ENCODE data around the gene ATRIP. TPM values are rescaled to one million over a fixed set of nuclear protein-coding genes. Genes with fewer than 3 reads are reported as not detected.

ATRIP gene
- total and polyA plus RNA-seq, 9 donors: 3.9 to 11.4 (median 6.4) TPM

- TF ChIP-seq CTCF (IDR thresholded peaks at IDR 0.05): no peak
- TF ChIP-seq POLR2A (IDR thresholded peaks at IDR 0.05): no peak
- TF ChIP-seq EP300 (IDR thresholded peaks at IDR 0.05): no peak
- intact Hi-C loops (cut with DNase I): no loop called here
- Histone ChIP-seq H3K27me3 (no peaks in the 10 kb centered on the region), H3K36me3 (no peaks in the 10 kb centered on the region), H3K9me3 (no peaks in the 10 kb centered on the region), H3K4me1 (ENCODE audit: insufficient read depth) (no peaks in the 10 kb centered on the region), H3K27ac (no peak overlapping the region), H3K4me3 (no peak overlapping the region)
- WGBS, 3 donors: 75 to 80% (median 78%) methylated on average over 6 of the region's 6 CpGs
- DNase-seq: no peak
These were observed 4.6 kb upstream of the ATRIP start for GRCh38 chr3:48441940-48442339.

- no peak for DNase-seq
- Histone ChIP-seq H3K27ac (no peak overlapping the region), H3K4me1 (ENCODE audit: insufficient read depth) (peaks cover 4% of the 10 kb centered on the region)
These were observed 1.2 kb upstream of the ATRIP start for GRCh38 chr3:48445277-48445882.

GRCh38 chr3:48446043-48446424, 503 bp upstream of the ATRIP start:
- no peaks in the 10 kb centered on the region for H3K27me3 ChIP-seq
- no peaks in the 10 kb centered on the region for H3K36me3 ChIP-seq
- peak overlapping the region; percentile 58 for H3K4me3 ChIP-seq
- intact Hi-C loops (cut with DNase I): no loop called here
- no peaks in the 10 kb centered on the region for H3K9me3 ChIP-seq
- DNase-seq: no peak
- peak overlapping the region; percentile 11 to 80 for H3K27ac ChIP-seq
- TF ChIP-seq CTCF (IDR thresholded peaks at IDR 0.05) (no peak), EP300 (IDR thresholded peaks at IDR 0.05) (no peak), POLR2A (IDR thresholded peaks at IDR 0.05) (no peak)
- H3K4me1 ChIP-seq (ENCODE audit: insufficient read depth): peaks cover 4% of the 10 kb centered on the region
- 11 to 12% (median 12%) methylated on average over 6 of the region's 6 CpGs for WGBS, 3 donors

More at GRCh38 chr3:48445277-48445882, 1.2 kb upstream of the ATRIP start:
- intact Hi-C loops (cut with DNase I): no loop called here
- Histone ChIP-seq H3K27me3 (no peaks in the 10 kb centered on the region), H3K9me3 (no peaks in the 10 kb centered on the region), H3K36me3 (no peaks in the 10 kb centered on the region), H3K4me3 (no peak overlapping the region)
- WGBS, 3 donors: 63 to 72% (median 70%) methylated on average over 6 of the region's 6 CpGs
- TF ChIP-seq CTCF (IDR thresholded peaks at IDR 0.05): no peak
- TF ChIP-seq POLR2A (IDR thresholded peaks at IDR 0.05): no peak
- TF ChIP-seq EP300 (IDR thresholded peaks at IDR 0.05): no peak

- H3K4me3 ChIP-seq: no peak overlapping the region
- intact Hi-C loops (cut with DNase I): no loop called here
- H3K36me3 ChIP-seq: no peaks in the 10 kb centered on the region
- DNase-seq: no peak
- H3K27ac ChIP-seq: no peak overlapping the region
- H3K4me1 ChIP-seq (ENCODE audit: insufficient read depth): peaks cover 4% of the 10 kb centered on the region
- no peaks in the 10 kb centered on the region for H3K9me3 ChIP-seq
- TF ChIP-seq EP300 (IDR thresholded peaks at IDR 0.05) (no peak), POLR2A (IDR thresholded peaks at IDR 0.05) (no peak), CTCF (IDR thresholded peaks at IDR 0.05) (no peak)
- no peaks in the 10 kb centered on the region for H3K27me3 ChIP-seq
- 52 to 72% (median 57%) methylated on average over 1 of the region's 1 CpG for WGBS, 3 donors
These were observed 4.7 kb downstream of the ATRIP start for GRCh38 chr3:48451270-48451669.
